ENCODE data around the gene KCNJ16. TPM values are rescaled to one million over a fixed set of nuclear protein-coding genes. Genes with fewer than 3 reads are reported as not detected.

Gene KCNJ16
- polyA plus RNA-seq, 10 donors = 0.14 to 1.2 (median 0.46) TPM

GRCh38 chr17:70169709-70170597 lies 94.9 kb downstream of the KCNJ16 start:
- peak; percentile 51 to 77 (median 52) for DNase-seq

GRCh38 chr17:70171159-70171558 lies 96.1 kb downstream of the KCNJ16 start:
- peak in 2 of 3 donors; percentile 12 to 24 for DNase-seq

GRCh38 chr17:70172449-70172848 lies 97.4 kb downstream of the KCNJ16 start:
- no peak for DNase-seq

GRCh38 chr17:70172923-70173322 lies 97.9 kb downstream of the KCNJ16 start:
- no peak for DNase-seq

GRCh38 chr17:70173681-70174080 lies 98.7 kb downstream of the KCNJ16 start:
- no peak for DNase-seq

- DNase-seq = no peak
Measured at GRCh38 chr17:70181376-70181775, 106.4 kb downstream of the KCNJ16 start.

GRCh38 chr17:70181866-70182265 lies 106.8 kb downstream of the KCNJ16 start:
- no peak for DNase-seq

- DNase-seq = no peak
Measured at GRCh38 chr17:70183508-70183907, 108.5 kb downstream of the KCNJ16 start.

GRCh38 chr17:70184207-70184606 lies 109.2 kb downstream of the KCNJ16 start:
- DNase-seq = no peak

GRCh38 chr17:70184770-70185169 lies 109.7 kb downstream of the KCNJ16 start:
- DNase-seq = no peak

Other genes starting within 250 kb of the KCNJ16 start
- gene KCNJ2, start 94.3 kb downstream of the KCNJ16 start, polyA plus RNA-seq (ENCODE audit: insufficient read length in 10 of 10) = 10 to 100 TPM in 2 of 10 donors, 1 to 10 TPM in 8; 4.1 to 16.6 (median 5.8) TPM

Measured in muscle of back (tissue), 11 donors.